H9 (cell line): ENCODE measurements around the gene PCSK1. TPM values are rescaled to one million over a fixed set of nuclear protein-coding genes. Genes with fewer than 3 reads are reported as not detected.

ENCODE experiments used
- DNase-seq: peaks from one replicate; pipeline ENCODE4 v3.0.0-alpha.2; 2017
- H2AFZ ChIP-seq: one replicate; pipeline ENCODE4 v1.6.1; 2013; ENCODE audit warnings: mild to moderate bottlenecking, low read length, control low read depth, moderate library complexity
- H2AK5ac ChIP-seq: 2 replicates; pipeline ENCODE4 v1.6.1; 2013; ENCODE audit warnings: low read length, control low read depth, mixed read lengths; ENCODE audit not compliant: insufficient read length
- H2BK120ac ChIP-seq: one replicate; pipeline ENCODE4 v1.6.1; 2013; ENCODE audit warnings: low read depth, mild to moderate bottlenecking, low read length, control low read depth, inconsistent platforms; ENCODE audit not compliant: poor library complexity, severe bottlenecking
- H2BK12ac ChIP-seq: 2 replicates; pipeline ENCODE4 v1.6.1; 2013; ENCODE audit warnings: low read length, control low read depth, mixed read lengths, low read depth; ENCODE audit not compliant: insufficient read length
- H2BK15ac ChIP-seq: 2 replicates; pipeline ENCODE4 v1.6.1; 2013; ENCODE audit warnings: low read depth, low read length, control low read depth
- H2BK20ac ChIP-seq: one replicate; pipeline ENCODE4 v1.6.1; 2013; ENCODE audit warnings: low read depth, mild to moderate bottlenecking, low read length, control low read depth, inconsistent platforms; ENCODE audit not compliant: poor library complexity, severe bottlenecking
- H2BK5ac ChIP-seq: 2 replicates; pipeline ENCODE4 v1.6.1; 2013; ENCODE audit warnings: low read length, control low read depth, mixed read lengths; ENCODE audit not compliant: insufficient read length
- H3K14ac ChIP-seq: 2 replicates; pipeline ENCODE4 v1.6.1; 2013; ENCODE audit warnings: low read length, control low read depth; ENCODE audit not compliant: insufficient read depth
- H3K18ac ChIP-seq: 2 replicates; pipeline ENCODE4 v1.6.1; 2013; ENCODE audit warnings: low read depth, mild to moderate bottlenecking, mixed read lengths, low read length, control low read depth; ENCODE audit not compliant: insufficient read length
- H3K23ac ChIP-seq: 2 replicates; pipeline ENCODE4 v1.6.1; 2013; ENCODE audit warnings: low read length, control low read depth, mixed read lengths, low read depth; ENCODE audit not compliant: insufficient read length
- H3K23me2 ChIP-seq: 2 replicates; pipeline ENCODE4 v1.6.1; 2013; ENCODE audit warnings: low read depth, mild to moderate bottlenecking, mixed read lengths, low read length, control low read depth; ENCODE audit not compliant: insufficient read length, poor library complexity, severe bottlenecking
- H3K27ac ChIP-seq: 2 replicates; pipeline ENCODE4 v1.5.1; 2013; ENCODE audit warnings: low read length, control low read depth, mixed read lengths, low read depth; ENCODE audit not compliant: insufficient read length
- H3K27me3 ChIP-seq: 2 replicates; pipeline ENCODE4 v1.6.1; 2013; ENCODE audit warnings: low read length, control low read depth, inconsistent platforms; ENCODE audit not compliant: insufficient read depth
- H3K4ac ChIP-seq: 2 replicates; pipeline ENCODE4 v1.6.1; 2013; ENCODE audit warnings: low read depth, mild to moderate bottlenecking, control low read depth, inconsistent platforms, low read length, moderate library complexity
- H3K4me1 ChIP-seq: 2 replicates; pipeline ENCODE4 v1.6.1; 2013; ENCODE audit warnings: low read length, control low read depth, inconsistent platforms; ENCODE audit not compliant: insufficient read depth
- H3K4me2 ChIP-seq: 2 replicates; pipeline ENCODE4 v1.6.1; 2013; ENCODE audit warnings: low read length, control low read depth, mixed read lengths; ENCODE audit not compliant: insufficient read length, insufficient read depth
- H3K56ac ChIP-seq: 2 replicates; pipeline ENCODE4 v1.6.1; 2013; ENCODE audit warnings: low read depth, mild to moderate bottlenecking, mixed read lengths, low read length, control low read depth; ENCODE audit not compliant: insufficient read length
- H3K79me1 ChIP-seq: 2 replicates; pipeline ENCODE4 v1.6.1; 2013; ENCODE audit warnings: low read depth, mild to moderate bottlenecking, moderate library complexity, low read length, control low read depth, inconsistent platforms; ENCODE audit not compliant: insufficient read depth, poor library complexity, severe bottlenecking
- H3K79me2 ChIP-seq: 2 replicates; pipeline ENCODE4 v1.6.1; 2013; ENCODE audit warnings: low read length, control low read depth, inconsistent platforms; ENCODE audit not compliant: insufficient read depth
- H3K9ac ChIP-seq: 2 replicates; pipeline ENCODE4 v1.6.1; 2013; ENCODE audit warnings: low read length, control low read depth, mixed read lengths; ENCODE audit not compliant: insufficient read length; ENCODE audit errors: extremely low read depth
- H3K9me3 ChIP-seq: one replicate; pipeline ENCODE4 v1.6.1; 2013; ENCODE audit warnings: low read depth, low read length, inconsistent platforms; ENCODE audit not compliant: control insufficient read depth
- H3T11ph ChIP-seq: one replicate; pipeline ENCODE4 v1.6.1; 2013; ENCODE audit warnings: mild to moderate bottlenecking, low read length, control low read depth, inconsistent platforms
- H4K20me1 ChIP-seq: one replicate; pipeline ENCODE4 v1.6.1; 2013; ENCODE audit not compliant: control insufficient read depth, insufficient read length, insufficient read depth
- H4K5ac ChIP-seq: 2 replicates; pipeline ENCODE4 v1.6.1; 2013; ENCODE audit warnings: low read depth, mild to moderate bottlenecking, mixed read lengths, low read length, control low read depth; ENCODE audit not compliant: insufficient read length
- H4K8ac ChIP-seq: replicated peaks from 2 replicates; pipeline ENCODE4 v1.6.1; 2013; ENCODE audit warnings: low read length, control low read depth, mixed read lengths, low read depth; ENCODE audit not compliant: insufficient read length
- H4K91ac ChIP-seq: 2 replicates; pipeline ENCODE4 v1.6.1; 2013; ENCODE audit warnings: low read depth, mild to moderate bottlenecking, moderate library complexity, mixed read lengths, low read length, control low read depth; ENCODE audit not compliant: insufficient read length
- H3K27ac Mint-ChIP-seq, 3 experiments: 2 replicates in 2 of 3; 3 replicates in 1 of 3; pipeline ENCODE4 v1.8.0; 2020 to 2021; ENCODE audit warnings: mixed read lengths in 3 of 3, mild to moderate bottlenecking in 1 of 3, moderate library complexity in 1 of 3
- H3K27me3 Mint-ChIP-seq: 2 replicates; pipeline ENCODE4 v1.8.0; 2021; ENCODE audit warnings: low read depth, mild to moderate bottlenecking, moderate library complexity, mixed read lengths
- H3K36me3 Mint-ChIP-seq, 3 experiments: 2 replicates in 2 of 3; 3 replicates in 1 of 3; pipeline ENCODE4 v1.8.0; 2020 to 2021; ENCODE audit warnings: low read depth in 3 of 3, mixed read lengths in 3 of 3; ENCODE audit not compliant: insufficient read depth in 1 of 3
- H3K4me1 Mint-ChIP-seq, 2 experiments: 2 replicates each; pipeline ENCODE4 v1.8.0; 2020; ENCODE audit warnings: mixed read lengths in 2 of 2
- H3K4me3 Mint-ChIP-seq, 2 experiments: 2 replicates in 1 of 2; 3 replicates in 1 of 2; pipeline ENCODE4 v1.8.0; 2020 to 2021; ENCODE audit warnings: mild to moderate bottlenecking in 2 of 2, mixed read lengths in 2 of 2, moderate library complexity in 1 of 2
- H3K9me3 Mint-ChIP-seq, 2 experiments: 2 replicates in 1 of 2; 3 replicates in 1 of 2; pipeline ENCODE4 v1.8.0; 2020; ENCODE audit warnings: mild to moderate bottlenecking in 2 of 2, mixed read lengths in 2 of 2, moderate library complexity in 1 of 2
- total RNA-seq: library from RNA; stranded (reverse); gene quantifications from 2 replicates; pipeline ENCODE4 v1.2.1, GENCODE V29; 2021
- TF ChIP-seq, protein P1 (sequence below): fragments of 200-600 bp; sonication (generic); conservative IDR thresholded peaks from 3 replicates; pipeline ENCODE4 v1.8.0; 2021; ENCODE audit warnings: antibody characterized with exemption, mild to moderate bottlenecking

The PCSK1 gene
- total RNA-seq, 1 experiment from 2014 or later, result 2.9 TPM

- Histone ChIP-seq H3K4ac (no peak overlapping the region), H3K23ac (no peak overlapping the region), H3K18ac (no peak overlapping the region), H3K79me1 (no peaks in the 10 kb centered on the region), H4K91ac (no peak overlapping the region), H2BK5ac (no peak overlapping the region), H3K27ac (no peak overlapping the region), H3K27me3 (no peaks in the 10 kb centered on the region), H3K9me3 (no peaks in the 10 kb centered on the region), H2BK20ac (no peak overlapping the region), H4K20me1 (no peaks in the 10 kb centered on the region), H3K14ac (no peak overlapping the region), H4K8ac (no peak overlapping the region), H3K9ac (no peak overlapping the region), H3K4me2 (no peak overlapping the region), H2AFZ (no peak overlapping the region), H2BK12ac (no peak overlapping the region), H3K56ac (no peak overlapping the region), H2BK15ac (no peak overlapping the region), H4K5ac (no peak overlapping the region), H3T11ph (no peak overlapping the region), H2AK5ac (no peak overlapping the region), H2BK120ac (no peak overlapping the region), H3K4me1 (no peaks in the 10 kb centered on the region), H3K23me2 (no peaks in the 10 kb centered on the region), H3K79me2 (no peaks in the 10 kb centered on the region)
- Mint-ChIP-seq H3K4me1 (no peaks in the 10 kb centered on the region), H3K4me3 (no peak overlapping the region), H3K27me3 (peaks cover 3% of the 10 kb centered on the region; the same call in 1 of the 2 replicates), H3K9me3 (no peaks in the 10 kb centered on the region), H3K36me3 (no peaks in the 10 kb centered on the region), H3K27ac (no peak overlapping the region)
- TF ChIP-seq, protein P1, sequence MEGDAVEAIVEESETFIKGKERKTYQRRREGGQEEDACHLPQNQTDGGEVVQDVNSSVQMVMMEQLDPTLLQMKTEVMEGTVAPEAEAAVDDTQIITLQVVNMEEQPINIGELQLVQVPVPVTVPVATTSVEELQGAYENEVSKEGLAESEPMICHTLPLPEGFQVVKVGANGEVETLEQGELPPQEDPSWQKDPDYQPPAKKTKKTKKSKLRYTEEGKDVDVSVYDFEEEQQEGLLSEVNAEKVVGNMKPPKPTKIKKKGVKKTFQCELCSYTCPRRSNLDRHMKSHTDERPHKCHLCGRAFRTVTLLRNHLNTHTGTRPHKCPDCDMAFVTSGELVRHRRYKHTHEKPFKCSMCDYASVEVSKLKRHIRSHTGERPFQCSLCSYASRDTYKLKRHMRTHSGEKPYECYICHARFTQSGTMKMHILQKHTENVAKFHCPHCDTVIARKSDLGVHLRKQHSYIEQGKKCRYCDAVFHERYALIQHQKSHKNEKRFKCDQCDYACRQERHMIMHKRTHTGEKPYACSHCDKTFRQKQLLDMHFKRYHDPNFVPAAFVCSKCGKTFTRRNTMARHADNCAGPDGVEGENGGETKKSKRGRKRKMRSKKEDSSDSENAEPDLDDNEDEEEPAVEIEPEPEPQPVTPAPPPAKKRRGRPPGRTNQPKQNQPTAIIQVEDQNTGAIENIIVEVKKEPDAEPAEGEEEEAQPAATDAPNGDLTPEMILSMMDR, result no peak
- DNase-seq, result no peak
These were observed 55.5 kb downstream of the PCSK1 start for GRCh38 chr5:96377597-96377996.
